NCI-H774 (cell line): ENCODE results near the gene JTB.

Experiments
- DNase-seq: peaks from one replicate; lab custom pipeline; 2025; lab: John Stamatoyannopoulos, UW

JTB gene

GRCh38 chr1:153978274-153978909, 918 bp upstream of the JTB start:
- no peak for DNase-seq

DNA sequence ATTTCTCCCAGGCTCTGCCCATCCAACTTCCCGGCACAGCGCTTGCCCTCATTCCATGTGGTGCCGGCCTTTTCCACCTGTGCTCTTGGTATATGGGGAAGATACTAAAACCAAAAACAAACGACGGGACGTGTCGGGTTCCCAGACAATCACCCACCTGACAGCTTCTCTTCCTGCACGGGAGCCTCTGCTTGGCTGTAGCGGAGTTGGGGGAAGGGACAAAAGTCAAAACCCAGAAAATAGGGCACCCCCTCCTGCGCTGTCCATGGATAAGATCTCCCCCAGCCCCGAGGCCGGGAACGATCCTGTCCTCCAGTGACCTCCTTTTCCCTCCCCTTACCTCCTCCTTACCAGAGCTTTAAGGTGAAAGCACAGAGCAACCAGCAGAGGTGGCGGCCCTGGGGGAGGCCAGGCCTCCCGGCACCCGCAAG, 640 bp downstream of the JTB start:
- no peak for DNase-seq

GRCh38 chr1:153973525-153973924, 3.9 kb downstream of the JTB start:
- no peak for DNase-seq

GRCh38 chr1:153973071-153973470, 4.4 kb downstream of the JTB start:
- DNase-seq, result no peak

DNA sequence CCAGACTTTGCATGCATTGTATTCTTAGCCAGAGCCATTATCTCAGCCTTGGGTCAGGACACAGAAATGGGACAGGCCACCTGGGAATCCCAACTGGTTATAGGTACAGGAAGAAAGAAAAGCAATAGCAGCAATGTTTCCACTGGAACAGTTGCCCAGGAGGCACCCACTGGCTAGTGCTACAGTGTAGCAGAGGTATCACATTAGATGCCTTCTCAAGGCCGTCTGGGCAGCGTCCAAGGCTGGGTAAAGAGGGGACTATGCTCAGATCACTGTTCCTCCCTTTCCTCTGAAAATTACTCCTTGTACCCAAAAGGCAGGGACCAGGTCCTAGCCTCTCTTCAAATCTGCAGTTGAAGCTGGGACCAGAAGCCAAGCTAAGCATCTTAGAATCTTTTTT, 7.1 kb downstream of the JTB start:
- no peak for DNase-seq

GRCh38 chr1:153968972-153969371, 8.5 kb downstream of the JTB start:
- no peak for DNase-seq

GRCh38 chr1:153968408-153968807, 9.1 kb downstream of the JTB start:
- DNase-seq, result no peak

DNA sequence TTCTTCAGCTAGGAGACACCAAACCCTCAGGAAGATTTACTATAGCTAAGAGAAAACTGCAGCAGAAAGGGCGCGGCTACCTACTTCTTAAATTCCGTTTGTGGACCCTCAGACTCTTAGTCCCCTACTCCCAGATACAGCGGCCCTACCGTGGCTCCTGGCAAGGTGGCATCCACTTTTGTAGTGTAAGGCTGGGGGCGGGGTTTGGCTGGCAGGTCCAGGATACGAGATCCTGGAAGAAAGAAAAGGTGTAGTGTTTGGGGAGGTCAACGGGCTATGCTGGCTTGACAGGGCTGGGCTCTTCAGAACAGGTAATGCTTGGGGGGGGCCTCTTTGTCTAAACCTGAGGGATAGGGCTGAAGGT, 9.5 kb downstream of the JTB start:
- peak; percentile 38 for DNase-seq

GRCh38 chr1:153967107-153967999, 10.1 kb downstream of the JTB start, which contains the start of gene CREB3L4:
CREB3L4 (plus strand) TSS chr1:153967902; CDS start chr1:153968526, 624 bp downstream.
- DNase-seq, result peak; percentile 97

DNA sequence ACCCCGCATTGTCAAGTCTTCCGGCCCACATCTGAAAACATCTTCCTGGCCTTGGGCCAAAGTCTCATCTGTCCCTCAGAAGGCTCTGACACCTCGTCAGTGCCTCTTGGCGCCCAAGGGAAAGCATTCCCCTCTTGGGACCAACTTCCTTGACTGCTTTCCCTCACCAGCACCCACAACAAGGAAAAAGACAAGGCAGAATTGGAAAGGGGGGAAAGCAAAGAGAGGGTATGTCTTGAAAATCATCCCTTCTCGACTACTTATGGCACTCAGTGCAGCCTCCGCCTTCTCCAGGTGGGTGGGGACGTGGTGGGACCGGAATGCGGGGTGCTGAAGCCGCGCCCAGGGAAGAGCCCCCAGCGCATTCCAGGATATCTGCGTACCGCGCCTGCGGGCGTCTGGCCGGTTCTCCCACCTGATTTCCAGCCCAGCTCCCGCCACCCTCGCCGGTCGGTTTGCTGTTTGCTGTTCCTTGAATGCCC, 13.6 kb downstream of the JTB start:
- DNase-seq, result peak; percentile 40

- DNase-seq, result peak; percentile 97
Measured at GRCh38 chr1:153963030-153963849, 14.2 kb downstream of the JTB start, which contains the start of gene SLC39A1. SLC39A1 (minus strand) TSS chr1:153963537; CDS start chr1:153962715, 822 bp downstream.

- no peak for DNase-seq
Measured at GRCh38 chr1:153962088-153963029, 15.1 kb downstream of the JTB start.

GRCh38 chr1:153961421-153961820, 16.1 kb downstream of the JTB start:
- DNase-seq, result no peak

- no peak for DNase-seq
Measured at GRCh38 chr1:153960206-153960605, 17.3 kb downstream of the JTB start.

DNA sequence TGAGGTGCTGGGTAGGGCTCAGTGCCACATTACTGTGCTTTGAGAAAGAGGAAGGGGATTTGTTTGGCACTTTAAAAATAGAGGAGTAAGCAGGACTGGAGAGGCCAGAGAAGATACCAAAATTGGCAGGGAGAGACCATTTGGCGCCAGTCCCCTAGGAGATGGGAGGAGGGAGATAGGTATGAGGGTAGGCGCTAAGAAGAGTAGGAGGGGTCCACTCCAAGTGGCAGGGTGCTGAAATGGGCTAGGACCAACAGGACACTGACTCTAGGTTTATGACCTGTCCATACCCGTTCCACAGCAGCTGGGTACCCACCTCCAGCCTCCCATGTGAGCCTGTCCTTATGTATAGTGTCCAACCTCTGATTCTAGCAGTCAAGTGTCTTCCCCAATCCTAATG, 18.0 kb downstream of the JTB start:
- DNase-seq, result no peak

DNA sequence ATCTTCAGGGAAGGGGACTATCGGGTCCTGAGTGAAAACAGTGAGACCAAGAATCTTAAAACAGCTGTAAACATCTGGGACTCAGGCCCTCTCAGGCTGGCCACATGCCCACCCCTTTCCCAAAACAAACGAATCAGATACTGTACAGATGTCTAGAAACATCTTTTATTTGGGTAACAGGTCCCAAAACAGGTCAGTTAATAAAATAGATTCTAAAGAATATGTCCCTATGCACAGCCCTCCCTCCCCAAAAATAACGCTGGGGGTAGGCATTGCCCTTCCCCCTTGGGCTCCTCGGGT, 18.6 kb downstream of the JTB start:
- no peak for DNase-seq

DNA sequence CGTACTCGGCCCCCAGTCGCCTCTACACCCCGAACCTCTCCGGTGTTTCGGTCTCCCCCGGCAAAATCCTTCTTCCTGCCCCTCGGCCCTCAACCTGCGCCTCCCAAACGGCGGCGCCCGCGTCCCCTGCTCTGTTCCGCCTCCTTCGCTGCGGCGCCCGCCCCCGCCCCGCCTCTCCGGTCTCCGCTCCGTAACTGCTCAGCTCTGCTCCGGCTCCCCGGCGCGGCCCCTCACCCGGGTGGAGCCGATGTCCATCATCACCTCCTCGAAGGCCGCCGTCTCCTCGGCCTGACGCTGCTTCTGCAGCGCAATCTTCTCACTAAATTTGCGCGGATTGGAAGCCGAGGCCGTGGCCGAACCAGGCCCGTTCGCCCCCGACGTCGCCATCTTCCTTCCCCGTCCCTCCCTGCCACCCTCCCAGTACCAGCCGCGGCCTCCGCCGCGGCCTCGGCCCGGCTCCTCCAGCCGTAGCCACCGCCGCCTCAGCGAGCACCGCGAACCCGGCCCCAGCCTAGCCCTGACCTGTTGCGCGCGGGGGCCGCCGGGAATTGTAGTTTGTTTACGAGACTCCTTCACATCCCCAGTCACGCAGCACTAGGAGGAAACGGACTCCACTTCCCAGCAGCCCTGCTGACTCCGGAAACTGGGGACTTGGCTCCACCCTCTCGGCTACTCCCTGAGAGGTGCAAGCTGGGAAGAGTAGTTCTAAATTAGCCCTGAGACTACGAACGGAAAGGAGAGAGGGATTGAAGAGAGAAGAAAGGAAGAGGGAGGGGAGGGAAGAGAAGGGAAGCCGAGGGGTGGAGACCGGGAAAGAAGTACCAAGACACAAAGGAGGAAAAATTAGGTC, 19.1 kb downstream of the JTB start, which contains the start of gene CRTC2:
Gene CRTC2 (minus strand): TSS at position 502 of the 850 bp plus-strand sequence. CDS start 115 bp downstream, at position 387.
- DNase-seq, result peak; percentile 98

DNA sequence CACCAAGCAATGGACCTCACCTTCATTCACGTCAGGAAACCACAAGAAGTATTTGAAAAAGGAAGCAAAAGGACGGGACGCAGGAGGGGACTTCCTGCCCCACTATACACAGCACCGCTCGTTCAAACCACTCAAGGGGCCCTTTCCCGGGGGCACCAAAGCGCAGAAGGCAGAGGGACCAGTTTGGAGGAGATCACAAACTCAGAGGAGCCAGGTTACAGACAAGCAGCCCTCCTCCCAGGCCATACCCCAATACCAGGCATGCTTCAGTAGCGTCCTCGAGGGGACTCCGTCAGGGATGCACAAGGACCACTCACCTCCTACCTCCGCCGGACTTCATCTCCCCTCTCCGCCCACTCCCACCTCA, 19.7 kb downstream of the JTB start:
- no peak for DNase-seq

DNA sequence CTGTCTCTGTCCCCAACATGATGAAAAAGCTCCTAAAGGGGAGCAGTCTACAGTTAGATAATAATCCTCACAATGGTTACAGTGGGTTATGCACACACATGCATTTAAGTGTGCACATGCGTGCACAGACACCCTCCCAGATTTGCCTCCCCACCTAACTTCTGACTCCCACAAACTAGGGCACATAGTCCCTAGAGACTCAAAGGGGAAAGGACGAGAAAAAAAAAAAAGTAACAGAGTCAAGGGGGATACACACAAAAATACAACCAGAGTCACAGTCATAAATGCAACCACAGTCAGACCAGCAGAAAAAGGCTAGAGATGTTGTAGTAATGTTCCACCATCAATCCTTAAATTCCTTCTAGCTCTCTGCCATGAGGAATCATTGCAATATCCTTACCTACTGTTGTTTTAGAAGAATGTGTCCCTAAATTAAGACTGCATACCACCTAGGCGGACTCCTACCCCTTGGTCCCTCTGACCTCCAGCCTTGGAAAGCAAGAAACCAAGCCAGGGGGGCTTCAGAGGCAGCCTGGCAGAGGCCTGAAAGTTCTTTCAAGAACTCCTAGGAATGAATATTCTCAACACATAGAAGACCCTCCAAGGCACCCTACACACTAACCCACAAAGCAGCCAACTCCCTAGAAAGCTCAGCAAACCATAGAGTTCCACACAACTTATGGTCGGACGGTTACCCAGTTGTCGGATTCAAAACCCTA, 20.3 kb downstream of the JTB start:
- DNase-seq, result no peak

DNA sequence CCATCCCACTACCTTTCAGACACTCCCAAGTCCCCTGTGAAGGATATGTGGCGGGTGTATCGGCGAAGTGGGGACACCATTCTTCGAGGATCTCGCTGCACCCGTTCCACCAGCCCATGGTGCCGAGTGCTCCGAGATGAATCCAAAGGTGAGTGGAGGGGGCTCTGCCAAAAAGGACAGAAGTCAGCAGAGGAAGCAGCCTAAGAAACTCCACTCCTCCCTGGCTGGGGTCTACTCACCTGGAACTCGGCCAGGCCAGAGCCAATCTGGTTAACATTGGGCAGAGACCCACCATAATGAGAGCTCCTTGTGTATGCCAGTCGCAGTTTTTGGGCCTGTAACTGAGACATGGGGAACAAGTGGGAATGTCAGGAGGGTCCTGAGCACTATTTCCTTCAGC, 22.6 kb downstream of the JTB start:
- DNase-seq, result no peak
